HG02885 (cell line): ENCODE data around the gene MAU2.

Experiments
- ATAC-seq: cut with Tn5 transposase; IDR thresholded peaks from one replicate; pipeline ENCODE4 v1.9.1; 2021; ENCODE audit warnings: mild to moderate bottlenecking; ENCODE audit not compliant: unreplicated experiment, poor library complexity

The MAU2 gene

GRCh38 chr19:19406878-19407632 lies 86.4 kb downstream of the MAU2 start:
- no peak for ATAC-seq

GRCh38 chr19:19407633-19407930 lies 87.0 kb downstream of the MAU2 start:
- no peak for ATAC-seq
